Measurements from ENCODE around the gene CIBAR2. TPM values are rescaled to one million over a fixed set of nuclear protein-coding genes. Genes with fewer than 3 reads are reported as not detected.

The CIBAR2 gene
- total and polyA plus RNA-seq, 9 of the 15 experiments (the other 6 are each of a cell fraction or from before 2014, with no cell fraction given), result not detected

- TF ChIP-seq CREB1 (IDR thresholded peaks at IDR 0.05) (no peak), CREB1 (CRISPR knock-in tag; IDR thresholded peaks at IDR 0.05) (peak; percentile 29; the same call in 1 of the 2 replicates), MTA1 (IDR thresholded peaks at IDR 0.05; ENCODE audit: borderline replicate concordance) (no peak), DDX20 (tag; IDR thresholded peaks at IDR 0.05; ENCODE audit: low read depth) (0 out of 2 replicates have a peak, but pooled peaks have one; percentile 22), GTF2E2 (tag; IDR thresholded peaks at IDR 0.05) (peak; percentile 74; the same call in 1 of the 2 replicates), E2F4 (CRISPR knock-in tag; IDR thresholded peaks at IDR 0.05; ENCODE audit: low read depth) (no peak), MAFG (tag; conservative IDR thresholded peaks at IDR 0.05) (0 out of 2 replicates have a peak, but pooled peaks have one; percentile 2), REST (IDR thresholded peaks at IDR 0.05; ENCODE audit: borderline replicate concordance) (no peak), REST (CRISPR knock-in tag; IDR thresholded peaks at IDR 0.05; ENCODE audit: low read depth) (no peak), BRCA1 (IDR thresholded peaks at IDR 0.05) (no peak), BRCA1 (CRISPR knock-in tag; IDR thresholded peaks at IDR 0.05) (no peak), DIDO1 (tag; IDR thresholded peaks at IDR 0.05; ENCODE audit: low read depth) (no peak)
Observed at GRCh38 chr16:85054948-85055492, 57.3 kb downstream of the CIBAR2 start (continued).

Measured in K562 (cell line).